Measurements from ENCODE around the gene TMEM106C. TPM values are rescaled to one million over a fixed set of nuclear protein-coding genes. Genes with fewer than 3 reads are reported as not detected.
A peak's percentile ranks its signal among the peaks of the same experiment; 100 is the strongest.

TMEM106C gene
- total RNA-seq, 8 experiments from 2014 or later: 26.7 to 79.3 (median 43.5) TPM

- Histone ChIP-seq H3K27ac (no peak within 1 kb of the TSS), H3K4me3 (peak within 1 kb of the TSS; percentile 21 to 42 (median 30)), H3K4me1 (replicated peaks in 1 of 2) (peaks cover 16 to 23% of the 10 kb centered on the region in 2 donors)
- WGBS, 10 experiments: 0 to 3% (median 2%) methylated on average over 8 to 10 of the region's 83 CpGs; no CpG with 5 or more reads in 5 of the 10 experiments
- in situ Hi-C loops (cut with MboI; ENCODE audit: low pct_unique_long_range_greater_than_20kb in 2 of 9, low sequenced_read_pairs in 9 of 9, unreplicated experiment in 9 of 9): no loop called here
- ATAC-seq (replicated peaks in 6 of 8): peak in 7 of 8 experiments; percentile 2 to 62 (median 53)
Observed at GRCh38 chr12:48004053-48004941, 40.9 kb downstream of the TMEM106C start, which contains the start of gene COL2A1. TSS of gene COL2A1 (minus strand) at chr12:48004476. CDS start at chr12:48004321, 155 bp downstream.

- Histone ChIP-seq H3K4me1 (replicated peaks in 1 of 2) (peaks cover 16% of the 10 kb centered on the region in 2 donors), H3K4me3 (peak overlapping the region in 2 of 5 donors; percentile 41 to 42), H3K27ac (no peak overlapping the region)
- no peak for ATAC-seq (replicated peaks in 6 of 8)
- in situ Hi-C loops (cut with MboI; ENCODE audit: low pct_unique_long_range_greater_than_20kb in 2 of 9, low sequenced_read_pairs in 9 of 9, unreplicated experiment in 9 of 9): no loop called here
- WGBS, 10 experiments: 0 to 60% (median 53%) methylated on average over 1 to 6 of the region's 30 CpGs; no CpG with 5 or more reads in 5 of the 10 experiments
Observed at GRCh38 chr12:48005001-48005749, 41.8 kb downstream of the TMEM106C start.

GRCh38 chr12:48005750-48006021 is 42.3 kb downstream of the TMEM106C start:
- ATAC-seq (replicated peaks in 6 of 8): no peak
- peaks cover 14 to 16% of the 10 kb centered on the region in 2 donors for H3K4me1 ChIP-seq (replicated peaks in 1 of 2)
- no peak overlapping the region for H3K4me3 ChIP-seq
- H3K27ac ChIP-seq: no peak overlapping the region
- in situ Hi-C loops (cut with MboI; ENCODE audit: low pct_unique_long_range_greater_than_20kb in 2 of 9, low sequenced_read_pairs in 9 of 9, unreplicated experiment in 9 of 9): no loop called here

GRCh38 chr12:48007206-48007605 is 43.8 kb downstream of the TMEM106C start:
- peaks cover 10 to 12% of the 10 kb centered on the region in 2 donors for H3K4me1 ChIP-seq (replicated peaks in 1 of 2)
- in situ Hi-C loops (cut with MboI; ENCODE audit: low pct_unique_long_range_greater_than_20kb in 2 of 9, low sequenced_read_pairs in 9 of 9, unreplicated experiment in 9 of 9): no loop called here
- H3K27ac ChIP-seq: no peak overlapping the region
- ATAC-seq (replicated peaks in 6 of 8): no peak
- no peak overlapping the region for H3K4me3 ChIP-seq
- WGBS, 10 experiments: 56 to 86% (median 80%) methylated on average over 1 to 4 of the region's 4 CpGs; no CpG with 5 or more reads in 1 of the 10 experiments

- WGBS, 10 experiments: 17 to 35% (median 20%) methylated on average over 1 to 2 of the region's 2 CpGs; no CpG with 5 or more reads in 7 of the 10 experiments
- in situ Hi-C loops (cut with MboI; ENCODE audit: low pct_unique_long_range_greater_than_20kb in 2 of 9, low sequenced_read_pairs in 9 of 9, unreplicated experiment in 9 of 9): no loop called here
- ATAC-seq (replicated peaks in 6 of 8): no peak
Observed at GRCh38 chr12:48008349-48008748, 45.0 kb downstream of the TMEM106C start.

GRCh38 chr12:48008950-48009349 is 45.6 kb downstream of the TMEM106C start:
- no peak for ATAC-seq (replicated peaks in 6 of 8)
- in situ Hi-C loops (cut with MboI; ENCODE audit: low pct_unique_long_range_greater_than_20kb in 2 of 9, low sequenced_read_pairs in 9 of 9, unreplicated experiment in 9 of 9): no loop called here
- peaks cover 0 to 5% of the 10 kb centered on the region in 2 donors for H3K4me1 ChIP-seq (replicated peaks in 1 of 2)
- 22 to 100% (median 56%) methylated on average over 1 to 4 of the region's 4 CpGs; no CpG with 5 or more reads in 3 of the 10 experiments for WGBS, 10 experiments
- no peak overlapping the region for H3K27ac ChIP-seq
- H3K4me3 ChIP-seq: no peak overlapping the region

More at GRCh38 chr12:48008349-48008748, 45.0 kb downstream of the TMEM106C start:
- H3K4me3 ChIP-seq: no peak overlapping the region
- no peak overlapping the region for H3K27ac ChIP-seq
- peaks cover 5 to 6% of the 10 kb centered on the region in 2 donors for H3K4me1 ChIP-seq (replicated peaks in 1 of 2)

GRCh38 chr12:48009471-48009870 is 46.1 kb downstream of the TMEM106C start:
- 0 to 33% methylated on average over 1 of the region's 1 CpG; no CpG with 5 or more reads in 8 of the 10 experiments for WGBS, 10 experiments
- Histone ChIP-seq H3K27ac (no peak overlapping the region), H3K4me1 (replicated peaks in 1 of 2) (peaks cover 0 to 5% of the 10 kb centered on the region in 2 donors), H3K4me3 (no peak overlapping the region)
- in situ Hi-C loops (cut with MboI; ENCODE audit: low pct_unique_long_range_greater_than_20kb in 2 of 9, low sequenced_read_pairs in 9 of 9, unreplicated experiment in 9 of 9): no loop called here
- no peak for ATAC-seq (replicated peaks in 6 of 8)

GRCh38 chr12:48010366-48010970 is 47.1 kb downstream of the TMEM106C start:
- Histone ChIP-seq H3K4me1 (replicated peaks in 1 of 2) (no peaks in the 10 kb centered on the region), H3K27ac (no peak overlapping the region), H3K4me3 (no peak overlapping the region)
- ATAC-seq (replicated peaks in 6 of 8): no peak
- in situ Hi-C loops (cut with MboI; ENCODE audit: low pct_unique_long_range_greater_than_20kb in 2 of 9, low sequenced_read_pairs in 9 of 9, unreplicated experiment in 9 of 9): no loop called here
- WGBS, 10 experiments: 0 to 64% (median 35%) methylated on average over 1 to 7 of the region's 7 CpGs; no CpG with 5 or more reads in 6 of the 10 experiments

GRCh38 chr12:48012070-48012469 is 48.7 kb downstream of the TMEM106C start:
- in situ Hi-C loops (cut with MboI; ENCODE audit: low pct_unique_long_range_greater_than_20kb in 2 of 9, low sequenced_read_pairs in 9 of 9, unreplicated experiment in 9 of 9): no loop called here
- no peak for ATAC-seq (replicated peaks in 6 of 8)
- H3K27ac ChIP-seq: no peak overlapping the region
- H3K4me1 ChIP-seq (replicated peaks in 1 of 2): peaks cover 4% of the 10 kb centered on the region in 2 donors
- H3K4me3 ChIP-seq: no peak overlapping the region
- WGBS, 10 experiments: 52 to 93% (median 68%) methylated on average over 3 to 8 of the region's 8 CpGs

- Histone ChIP-seq H3K4me1 (replicated peaks in 1 of 2) (peaks cover 9 to 13% of the 10 kb centered on the region in 2 donors), H3K4me3 (no peak overlapping the region), H3K27ac (no peak overlapping the region)
- ATAC-seq (replicated peaks in 6 of 8): no peak
- in situ Hi-C loops (cut with MboI; ENCODE audit: low pct_unique_long_range_greater_than_20kb in 2 of 9, low sequenced_read_pairs in 9 of 9, unreplicated experiment in 9 of 9): no loop called here
- 22 to 72% (median 60%) methylated on average over 1 to 2 of the region's 2 CpGs; no CpG with 5 or more reads in 1 of the 10 experiments for WGBS, 10 experiments
Observed at GRCh38 chr12:48013287-48013686, 49.9 kb downstream of the TMEM106C start.

GRCh38 chr12:48015129-48015528 is 51.7 kb downstream of the TMEM106C start:
- in situ Hi-C loops (cut with MboI; ENCODE audit: low pct_unique_long_range_greater_than_20kb in 2 of 9, low sequenced_read_pairs in 9 of 9, unreplicated experiment in 9 of 9): no loop called here
- ATAC-seq (replicated peaks in 6 of 8): no peak
- 0 to 14% methylated on average over 1 of the region's 1 CpG; no CpG with 5 or more reads in 8 of the 10 experiments for WGBS, 10 experiments
- no peak overlapping the region for H3K27ac ChIP-seq
- no peak overlapping the region for H3K4me3 ChIP-seq
- H3K4me1 ChIP-seq (replicated peaks in 1 of 2): peaks cover 9 to 13% of the 10 kb centered on the region in 2 donors

GRCh38 chr12:48015954-48016353 is 52.6 kb downstream of the TMEM106C start:
- 0 to 97% (median 82%) methylated on average over 1 to 5 of the region's 7 CpGs; no CpG with 5 or more reads in 4 of the 10 experiments for WGBS, 10 experiments
- in situ Hi-C loops (cut with MboI; ENCODE audit: low pct_unique_long_range_greater_than_20kb in 2 of 9, low sequenced_read_pairs in 9 of 9, unreplicated experiment in 9 of 9): no loop called here
- Histone ChIP-seq H3K4me3 (no peak overlapping the region), H3K27ac (no peak overlapping the region), H3K4me1 (replicated peaks in 1 of 2) (peaks cover 9 to 13% of the 10 kb centered on the region in 2 donors)
- ATAC-seq (replicated peaks in 6 of 8): peak in 2 of 8 experiments; percentile 64 to 93

Data from motor neuron (in vitro differentiated cells).